Adrenal gland (tissue), 5 donors: ENCODE measurements around the gene PRDM15.

ENCODE experiments used
- CTCF ChIP-seq, 6 experiments: fragments of 450-650 bp in 4 of 6; fragments of 200-600 bp in 2 of 6; sonication (generic) in 1 of 6; IDR thresholded peaks; 1 replicate in 5 of 6; 2 replicates in 1 of 6; pipeline versions ENCODE4 v1.5.1 to v1.8.0; 2016 to 2021; ENCODE audit warnings: antibody characterized with exemption in 6 of 6, mild to moderate bottlenecking in 2 of 6, moderate library complexity in 1 of 6
- POLR2A ChIP-seq, 2 donors: fragments of 450-650 bp; IDR thresholded peaks; one replicate each; pipeline ENCODE4 v1.6.1; 2017; ENCODE audit warnings: antibody characterized with exemption in 2 of 2, mild to moderate bottlenecking in 2 of 2, moderate library complexity in 1 of 2
- donor health status: DM: no; HTN: no; CAD: no.

- TF ChIP-seq CTCF (IDR thresholded peaks at IDR 0.05): no peak
- no peak for TF ChIP-seq POLR2A (IDR thresholded peaks at IDR 0.05)
Measured at GRCh38 chr21:41759926-41760325, 119.2 kb downstream of the PRDM15 start.
